Transverse colon (tissue), 4 donors: ENCODE measurements around the gene TNPO1. TPM values are rescaled to one million over a fixed set of nuclear protein-coding genes. Genes with fewer than 3 reads are reported as not detected.

Experiments
- DNase-seq: peaks from one replicate; pipeline ENCODE4 v3.0.0-alpha.2; 2019
- H3K27ac ChIP-seq, 4 donors: fragments of 200-600 bp; sonication (generic); 2 replicates each; pipeline ENCODE4 v1.5.1; 2016 to 2018; ENCODE audit warnings: inconsistent platforms in 4 of 4
- H3K27me3 ChIP-seq: fragments of 200-600 bp; sonication (generic); 2 replicates; pipeline ENCODE4 v1.5.1; 2017; ENCODE audit warnings: inconsistent platforms
- H3K36me3 ChIP-seq, 4 donors: fragments of 200-600 bp; sonication (generic); 2 replicates each; pipeline ENCODE4 v1.5.1; 2017 to 2019; ENCODE audit warnings: inconsistent platforms in 4 of 4
- H3K4me1 ChIP-seq, 4 donors: fragments of 200-600 bp; sonication (generic); 2 replicates each; pipeline ENCODE4 v1.5.1; 2017 to 2020; ENCODE audit warnings: inconsistent platforms in 4 of 4
- H3K4me3 ChIP-seq, 4 donors: fragments of 200-600 bp; sonication (generic); 1 replicate in 1 of 4; 2 replicates in 3 of 4; pipeline versions ENCODE4 v1.5.1 to v1.6.1; 2017 to 2019; ENCODE audit warnings: inconsistent platforms in 4 of 4
- H3K9me3 ChIP-seq, 2 donors: fragments of 200-600 bp; sonication (generic); 2 replicates each; pipeline ENCODE4 v1.5.1; 2017 to 2019; ENCODE audit warnings: inconsistent platforms in 2 of 2
- EP300 ChIP-seq: sonication (generic); formaldehyde crosslinking; IDR thresholded peaks from one replicate; pipeline ENCODE4 v1.6.1; 2017; ENCODE audit warnings: antibody characterized with exemption, low read depth
- POLR2A ChIP-seq: fragments of 450-650 bp; IDR thresholded peaks from one replicate; pipeline ENCODE4 v1.6.1; 2016; ENCODE audit warnings: antibody characterized with exemption, mild to moderate bottlenecking, moderate library complexity
- POLR2AphosphoS5 ChIP-seq, 3 donors: sonication (generic); formaldehyde crosslinking; IDR thresholded peaks; one replicate each; pipeline ENCODE4 v1.6.1; 2016; ENCODE audit warnings: antibody characterized with exemption in 3 of 3
- WGBS, 2 donors: methylation state at CpG; one replicate each; pipeline ENCODE4 v1.1.5; 2018; ENCODE audit warnings: low coverage in 1 of 2; 5-methylcytosine and 5-hydroxymethylcytosine counted together
- in situ Hi-C, 4 donors: fragments of 200-750 bp; cut with MboI; loops; one replicate each; pipeline versions ENCODE4 v1.15.0 to v1.15.1; 2017; ENCODE audit warnings: low sequenced_read_pairs in 3 of 4, low pct_ligation_motif_present in 1 of 4, low pct_unique_long_range_greater_than_20kb in 1 of 4
- intact Hi-C: fragments of 100-400 bp; cut with DNase I; formaldehyde crosslinking; loops from one replicate; pipeline ENCODE4 v1.15.1; 2023; ENCODE audit warnings: low total_unique reads
- total RNA-seq, 4 donors: library from RNA; depleted of rRNA; stranded (reverse); fragments of >200 nt; gene quantifications; one replicate each; pipeline ENCODE4 v1.1.0, GENCODE V29; 2016
- TF ChIP-seq, protein P1 (sequence below), 5 experiments: fragments of 200-600 bp in 3 of 5; fragments of 450-650 bp in 2 of 5; sonication (generic) in 3 of 5; IDR thresholded peaks; 1 replicate in 2 of 5; 2 replicates in 3 of 5; pipeline ENCODE4 v1.5.1; 2016 to 2017; ENCODE audit warnings: antibody characterized with exemption in 5 of 5, inconsistent platforms in 3 of 5, mild to moderate bottlenecking in 2 of 5, moderate library complexity in 1 of 5

The TNPO1 gene
- total RNA-seq, 4 donors from 2014 or later, result 30.3 to 391 (median 102) TPM

DNA sequence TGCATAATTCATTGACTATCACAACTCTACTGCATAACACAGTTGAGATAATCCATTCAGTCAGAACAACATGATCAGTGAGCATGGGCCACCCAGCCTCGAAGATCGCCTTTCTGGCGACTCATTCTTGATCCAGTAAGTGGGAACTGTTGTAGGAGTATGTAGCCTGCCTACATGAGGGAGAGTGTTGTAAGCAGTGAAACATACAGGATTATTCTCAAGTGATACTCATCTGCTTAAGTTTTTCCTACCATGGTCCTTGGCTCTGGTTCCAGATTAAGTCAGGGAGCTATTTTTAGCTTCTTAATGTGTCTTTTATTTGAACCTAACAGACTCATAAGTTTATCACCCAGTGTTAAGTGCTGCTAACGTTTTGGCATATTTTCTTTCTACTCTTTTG, 44.0 kb downstream of the TNPO1 start:
- H3K9me3 ChIP-seq, result no peaks in the 10 kb centered on the region
- H3K4me1 ChIP-seq, result peaks cover 0 to 19% (median 2%) of the 10 kb centered on the region in 4 donors
- intact Hi-C loops (no loop called here), in situ Hi-C loops (no loop called here)
- WGBS, 2 donors, result 64 to 77% methylated on average over 3 to 4 of the region's 4 CpGs
- peaks cover 0 to 47% (median 23%) of the 10 kb centered on the region in 4 donors for H3K36me3 ChIP-seq
- no peak for TF ChIP-seq POLR2AphosphoS5 (IDR thresholded peaks at IDR 0.05)
- no peak for TF ChIP-seq EP300
- TF ChIP-seq, protein P1, sequence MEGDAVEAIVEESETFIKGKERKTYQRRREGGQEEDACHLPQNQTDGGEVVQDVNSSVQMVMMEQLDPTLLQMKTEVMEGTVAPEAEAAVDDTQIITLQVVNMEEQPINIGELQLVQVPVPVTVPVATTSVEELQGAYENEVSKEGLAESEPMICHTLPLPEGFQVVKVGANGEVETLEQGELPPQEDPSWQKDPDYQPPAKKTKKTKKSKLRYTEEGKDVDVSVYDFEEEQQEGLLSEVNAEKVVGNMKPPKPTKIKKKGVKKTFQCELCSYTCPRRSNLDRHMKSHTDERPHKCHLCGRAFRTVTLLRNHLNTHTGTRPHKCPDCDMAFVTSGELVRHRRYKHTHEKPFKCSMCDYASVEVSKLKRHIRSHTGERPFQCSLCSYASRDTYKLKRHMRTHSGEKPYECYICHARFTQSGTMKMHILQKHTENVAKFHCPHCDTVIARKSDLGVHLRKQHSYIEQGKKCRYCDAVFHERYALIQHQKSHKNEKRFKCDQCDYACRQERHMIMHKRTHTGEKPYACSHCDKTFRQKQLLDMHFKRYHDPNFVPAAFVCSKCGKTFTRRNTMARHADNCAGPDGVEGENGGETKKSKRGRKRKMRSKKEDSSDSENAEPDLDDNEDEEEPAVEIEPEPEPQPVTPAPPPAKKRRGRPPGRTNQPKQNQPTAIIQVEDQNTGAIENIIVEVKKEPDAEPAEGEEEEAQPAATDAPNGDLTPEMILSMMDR (IDR thresholded peaks at IDR 0.05), result no peak
- TF ChIP-seq POLR2A, result no peak
- no peak for DNase-seq
- no peaks in the 10 kb centered on the region for H3K27me3 ChIP-seq
- no peak overlapping the region for H3K27ac ChIP-seq
- H3K4me3 ChIP-seq, result no peak overlapping the region

DNA sequence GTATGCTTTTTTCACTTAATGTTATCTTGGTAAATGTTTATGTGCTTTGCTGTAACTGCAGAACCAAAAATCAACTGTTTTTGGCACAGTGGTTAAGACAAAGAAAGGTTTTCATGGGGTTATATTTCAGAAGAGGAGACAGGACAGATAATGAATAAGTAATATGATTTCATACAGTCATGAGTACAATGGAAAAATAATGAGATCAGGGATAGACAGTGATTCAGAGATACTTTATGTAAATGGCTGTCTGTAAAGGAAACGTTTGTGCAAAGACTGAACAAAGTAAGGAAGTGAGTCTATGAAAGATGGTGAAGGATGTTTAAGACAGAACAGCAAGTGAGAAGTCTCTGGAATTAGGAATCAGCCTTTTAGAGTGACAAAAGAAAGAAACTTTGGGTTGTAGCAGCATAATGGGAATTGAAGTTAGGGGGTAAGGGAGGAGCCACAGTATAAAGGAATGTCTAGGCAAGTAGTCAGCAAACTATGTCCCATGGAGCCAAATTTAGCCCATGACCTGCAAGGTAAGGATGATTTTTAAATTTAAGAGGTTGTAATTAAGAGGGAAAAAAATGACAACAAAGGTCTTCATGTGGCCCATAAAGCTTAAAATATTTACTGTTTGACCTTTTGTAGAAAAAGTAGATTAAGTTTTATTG, 55.0 kb downstream of the TNPO1 start:
- Histone ChIP-seq H3K4me1 (peaks cover 0 to 16% (median 4%) of the 10 kb centered on the region in 4 donors), H3K36me3 (peaks cover 0 to 39% (median 12%) of the 10 kb centered on the region in 4 donors), H3K4me3 (no peak overlapping the region), H3K9me3 (no peaks in the 10 kb centered on the region), H3K27ac (no peak overlapping the region), H3K27me3 (no peaks in the 10 kb centered on the region)
- no peak for DNase-seq
- TF ChIP-seq POLR2A (no peak), EP300 (no peak), POLR2AphosphoS5 (IDR thresholded peaks at IDR 0.05) (no peak)
- TF ChIP-seq, protein P1 (IDR thresholded peaks at IDR 0.05), result no peak
- intact Hi-C loops (no loop called here), in situ Hi-C loops (no loop called here)
- 0 to 21% methylated on average over 1 of the region's 1 CpG for WGBS, 2 donors

DNA sequence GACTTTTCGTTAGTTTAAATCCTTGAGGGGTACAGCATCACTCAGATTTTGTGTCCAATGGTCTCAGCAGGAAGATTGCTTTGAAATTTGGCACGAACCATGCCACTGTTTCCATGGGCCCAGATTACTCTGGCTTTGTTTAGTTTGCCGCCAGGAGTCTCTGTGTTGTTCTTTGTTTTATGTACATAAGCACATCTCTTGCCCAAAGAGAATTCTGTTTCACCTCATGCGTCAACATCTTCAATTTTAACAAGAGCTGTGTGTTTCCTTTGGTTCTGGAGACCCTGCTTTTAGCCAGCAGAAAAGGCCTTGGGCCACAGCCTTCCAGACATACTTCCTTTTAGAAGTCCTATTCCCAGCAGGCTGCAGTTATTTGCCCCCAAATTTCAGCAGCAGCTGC, 62.4 kb downstream of the TNPO1 start:
- H3K27ac ChIP-seq, result no peak overlapping the region
- intact Hi-C loops, result no loop called here
- in situ Hi-C loops, result no loop called here
- H3K36me3 ChIP-seq, result peaks cover 0 to 76% (median 28%) of the 10 kb centered on the region in 4 donors
- H3K9me3 ChIP-seq, result no peaks in the 10 kb centered on the region
- no peaks in the 10 kb centered on the region for H3K4me1 ChIP-seq
- H3K27me3 ChIP-seq, result no peaks in the 10 kb centered on the region
- 91 to 97% methylated on average over 3 to 4 of the region's 4 CpGs for WGBS, 2 donors
- H3K4me3 ChIP-seq, result no peak overlapping the region
- TF ChIP-seq EP300 (no peak), POLR2AphosphoS5 (IDR thresholded peaks at IDR 0.05) (no peak), POLR2A (no peak)
- TF ChIP-seq, protein P1 (IDR thresholded peaks at IDR 0.05), result no peak
- DNase-seq, result no peak

DNA sequence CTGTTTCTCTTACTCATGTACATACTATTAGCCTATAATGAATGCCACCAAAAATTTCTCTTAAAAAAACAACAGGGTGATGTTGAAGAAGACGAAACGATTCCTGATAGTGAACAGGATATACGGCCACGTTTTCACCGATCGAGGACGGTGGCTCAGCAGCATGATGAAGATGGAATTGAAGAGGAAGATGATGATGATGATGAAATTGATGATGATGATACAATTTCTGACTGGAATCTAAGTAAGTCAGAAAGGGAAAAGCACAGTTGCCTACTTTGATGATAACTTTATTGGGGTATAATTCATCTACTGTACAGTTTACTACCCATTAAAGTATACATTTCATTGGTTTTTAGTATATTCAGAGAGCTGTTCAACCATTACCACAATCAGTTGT, 66.5 kb downstream of the TNPO1 start:
- Histone ChIP-seq H3K36me3 (peaks cover 0 to 71% (median 33%) of the 10 kb centered on the region in 4 donors), H3K4me1 (no peaks in the 10 kb centered on the region)

More for the DNA sequence above, 66.5 kb downstream of the TNPO1 start:
- Histone ChIP-seq H3K27ac (no peak overlapping the region), H3K27me3 (no peaks in the 10 kb centered on the region), H3K4me3 (no peak overlapping the region), H3K9me3 (no peaks in the 10 kb centered on the region)
- TF ChIP-seq POLR2A, result no peak
- no peak for TF ChIP-seq POLR2AphosphoS5 (IDR thresholded peaks at IDR 0.05)
- TF ChIP-seq, protein P1 (IDR thresholded peaks at IDR 0.05), result no peak
- TF ChIP-seq EP300, result no peak
- intact Hi-C loops, result loop anchor here (5.0 kb wide), 1 partner anchor 521 kb away; no protein-coding TSS in a partner anchor
- no peak for DNase-seq
- WGBS, 2 donors, result 97 to 99% methylated on average over 7 of the region's 7 CpGs
- in situ Hi-C loops, result no loop called here
